Measurements from ENCODE around the gene ZC3H7A.
"Not testable (repeated sequence)": the region's sequence is repeated elsewhere in the genome, so short reads cannot be mapped to it uniquely, and the experiment has no call there.

ZC3H7A gene

DNA sequence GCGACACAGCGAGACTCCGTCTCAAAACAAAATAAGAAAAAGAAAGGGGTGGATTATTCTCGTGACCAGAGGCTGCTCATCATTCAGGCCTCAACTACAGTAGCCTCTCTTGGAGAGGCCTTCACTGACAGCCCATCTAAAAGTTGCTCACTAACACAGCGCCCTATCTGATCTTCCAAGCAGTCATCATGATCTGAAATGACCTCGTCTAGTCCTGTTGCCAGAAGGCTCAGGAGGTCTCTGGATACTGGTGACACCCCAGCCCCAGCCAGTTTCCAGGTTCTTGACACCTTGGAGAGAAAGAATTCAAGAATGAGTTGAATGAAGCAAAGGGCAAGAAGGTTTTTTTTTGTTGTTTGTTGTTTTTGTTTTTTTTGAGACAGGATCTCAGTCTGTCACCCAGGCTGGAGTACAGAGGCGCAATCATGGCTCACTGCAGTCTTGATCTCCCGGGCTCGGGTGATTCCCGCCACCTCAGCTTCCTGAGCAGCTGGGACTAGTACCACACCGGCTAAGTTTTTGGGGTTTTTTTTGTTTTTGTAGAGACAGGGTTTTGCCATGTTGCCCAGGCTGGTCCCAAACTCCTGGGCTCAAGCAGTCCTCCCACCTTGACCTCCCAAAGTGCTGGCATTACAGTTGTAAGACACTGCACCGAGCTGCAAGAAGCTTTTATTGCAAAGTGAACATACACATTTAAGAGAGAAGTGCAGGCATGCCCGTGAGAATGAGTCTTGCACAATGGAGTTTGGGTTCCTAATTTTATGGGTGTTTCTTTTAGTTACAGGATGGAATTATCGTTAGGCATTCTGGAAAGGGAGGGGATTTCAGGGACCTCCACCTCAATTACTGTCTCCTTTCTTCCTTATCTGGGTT, 2.7 kb upstream of the ZC3H7A start:
- no peak for DNase-seq

DNA sequence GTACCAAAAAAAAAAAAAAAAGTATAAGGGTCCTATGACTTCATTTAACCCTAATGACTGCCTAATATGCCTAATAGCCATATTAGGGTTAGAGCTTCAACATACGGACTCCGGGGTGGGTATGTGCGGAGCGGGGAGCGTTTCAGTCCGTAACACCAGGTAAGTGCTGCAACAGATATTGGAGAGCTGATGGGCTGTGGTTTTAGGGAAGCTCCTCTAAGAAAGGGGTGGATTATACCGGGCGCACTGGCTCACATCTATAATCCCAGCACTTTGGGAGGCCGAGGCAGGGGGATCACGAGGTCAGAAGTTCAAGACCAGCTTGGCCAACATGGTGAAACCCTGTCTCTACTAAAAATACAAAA, 1.9 kb upstream of the ZC3H7A start:
- no peak for DNase-seq

DNA sequence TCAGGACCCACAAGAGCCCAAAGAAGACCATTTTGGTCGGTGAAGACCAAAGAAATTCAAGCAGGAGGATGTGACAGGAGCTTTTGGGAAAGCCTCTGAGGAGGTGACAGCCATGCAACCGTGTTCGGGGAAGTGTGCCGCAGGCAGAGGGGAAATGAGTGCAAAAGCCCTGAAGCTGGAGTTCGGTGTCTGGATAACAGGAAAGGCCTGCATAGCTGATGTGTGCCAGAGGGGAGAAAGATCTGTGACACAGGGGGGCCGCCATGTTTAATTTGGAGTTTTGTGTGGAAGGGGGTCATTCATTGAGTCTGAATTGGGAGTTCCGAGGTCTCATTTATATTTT, 870 bp upstream of the ZC3H7A start:
- peak; percentile 7 for DNase-seq

DNA sequence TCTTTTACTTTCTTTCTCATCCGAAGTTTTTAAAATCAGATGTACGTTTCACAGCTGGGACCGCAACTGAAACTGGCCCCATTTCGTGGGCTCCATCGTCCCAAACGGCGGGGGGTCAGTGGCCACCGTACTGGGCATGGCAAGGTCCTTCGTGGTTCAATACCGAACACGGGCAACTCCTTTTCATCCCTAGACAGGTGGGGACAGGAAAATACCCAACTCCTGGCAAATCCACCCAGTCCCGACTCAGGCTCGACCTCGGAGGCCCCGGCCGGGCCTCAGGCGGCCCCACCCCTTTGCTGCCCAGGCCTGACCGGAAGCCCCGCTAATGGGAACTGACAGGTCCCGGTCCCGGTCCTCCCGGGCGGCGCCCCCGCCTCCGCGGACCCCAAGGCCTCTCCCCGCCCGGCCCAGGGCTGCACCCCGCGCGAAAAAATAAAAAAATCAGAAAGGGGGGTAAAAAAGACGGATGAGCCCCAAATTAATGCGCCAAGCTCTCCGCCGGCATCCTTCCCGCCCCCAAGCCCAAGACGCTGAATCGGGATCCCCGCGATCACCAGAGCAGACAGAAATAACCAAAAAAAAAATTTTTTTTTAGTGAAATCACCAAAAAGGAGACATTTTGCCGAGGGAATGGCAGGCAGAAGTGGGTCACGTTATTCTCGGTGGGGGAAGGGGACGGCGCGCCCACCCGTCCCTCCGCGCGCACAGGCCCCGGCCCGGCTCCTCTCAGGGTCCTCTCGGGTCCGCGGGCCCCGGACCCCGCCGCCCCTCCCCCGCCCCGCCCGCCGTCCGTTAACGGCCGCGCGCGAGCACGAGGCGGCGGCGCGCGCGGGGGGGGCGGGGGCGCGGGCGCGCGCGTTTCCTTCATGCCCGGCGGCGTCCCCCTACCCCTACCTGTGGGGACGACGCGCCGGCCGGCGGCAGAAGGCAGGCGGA, 562 bp downstream of the ZC3H7A start:
- DNase-seq = peak; percentile 30

DNA sequence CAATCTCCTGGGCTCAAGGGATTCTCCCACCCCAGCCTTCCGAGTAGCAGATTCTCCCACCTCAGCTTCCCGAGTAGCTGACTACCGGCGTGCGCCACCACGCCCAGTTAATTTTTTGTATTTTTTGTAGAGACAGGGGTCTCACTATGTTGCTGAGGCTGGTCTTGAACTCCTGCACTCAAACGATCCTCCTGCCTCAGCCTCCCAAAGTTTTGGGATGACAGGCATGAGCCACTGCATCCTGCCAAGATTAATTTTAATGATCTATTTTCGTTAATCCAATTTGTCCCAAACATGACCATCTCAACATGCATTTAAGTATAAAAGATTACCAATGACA, 1.2 kb downstream of the ZC3H7A start:
- DNase-seq = no peak

DNA sequence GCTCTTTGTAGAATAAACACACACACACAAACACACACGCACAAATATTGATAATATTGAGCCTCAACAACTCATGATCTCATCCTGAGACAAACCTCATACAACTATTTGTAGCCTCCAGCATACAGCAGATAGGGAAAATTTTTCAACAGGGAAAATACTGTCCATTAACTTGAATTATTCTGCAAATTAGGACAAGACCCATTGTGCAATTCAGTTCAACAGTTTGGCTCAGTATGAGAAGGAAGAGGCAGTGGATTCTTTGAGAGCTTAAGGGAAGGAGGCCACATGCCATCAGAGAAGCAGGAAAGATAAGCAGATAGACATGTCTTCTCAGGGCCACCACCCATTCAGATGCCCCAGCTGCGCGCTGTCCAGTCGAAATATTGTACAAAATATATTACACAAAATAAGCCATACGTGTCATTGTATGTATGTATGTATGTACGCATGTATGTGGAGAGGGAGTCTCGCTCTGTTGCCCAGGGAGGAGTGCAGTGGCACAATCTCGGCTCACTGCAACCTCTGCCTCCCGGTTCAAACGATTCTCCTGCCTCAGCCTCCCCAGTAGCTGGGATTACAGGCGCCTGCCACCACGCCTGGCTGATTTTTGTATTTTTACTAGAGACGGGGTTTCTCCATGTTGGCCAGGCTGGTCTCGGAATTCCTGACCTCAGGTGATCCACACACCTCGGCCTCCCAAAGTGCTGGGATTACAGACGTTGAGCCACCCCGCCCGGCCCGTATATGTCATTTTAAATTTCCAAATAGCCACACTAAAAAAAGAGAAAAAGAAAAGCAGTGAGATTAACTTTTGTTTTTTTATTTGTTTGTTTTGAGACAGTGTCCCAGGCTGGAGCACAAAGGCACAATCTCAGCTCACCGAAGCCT, 1.8 kb downstream of the ZC3H7A start:
- DNase-seq = peak; percentile 12

DNA sequence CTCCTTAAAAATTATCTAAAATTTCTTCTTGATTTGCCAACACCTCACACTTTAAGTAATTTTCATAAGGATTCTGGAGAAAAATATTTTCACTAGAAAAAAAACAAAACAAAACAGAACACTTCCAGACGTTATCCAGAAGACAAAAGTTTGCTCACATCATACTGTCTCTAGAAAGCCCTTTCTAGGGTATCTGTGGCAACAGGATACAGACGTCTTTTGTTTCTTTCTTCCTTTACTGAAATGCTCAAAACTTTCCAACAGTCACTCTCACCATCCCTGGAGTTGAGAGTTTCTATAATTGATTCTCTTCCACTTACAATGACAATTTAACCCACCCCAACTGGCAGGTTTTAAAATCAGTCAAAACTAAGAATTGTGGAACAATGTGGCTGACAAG, 2.6 kb downstream of the ZC3H7A start:
- no peak for DNase-seq

DNA sequence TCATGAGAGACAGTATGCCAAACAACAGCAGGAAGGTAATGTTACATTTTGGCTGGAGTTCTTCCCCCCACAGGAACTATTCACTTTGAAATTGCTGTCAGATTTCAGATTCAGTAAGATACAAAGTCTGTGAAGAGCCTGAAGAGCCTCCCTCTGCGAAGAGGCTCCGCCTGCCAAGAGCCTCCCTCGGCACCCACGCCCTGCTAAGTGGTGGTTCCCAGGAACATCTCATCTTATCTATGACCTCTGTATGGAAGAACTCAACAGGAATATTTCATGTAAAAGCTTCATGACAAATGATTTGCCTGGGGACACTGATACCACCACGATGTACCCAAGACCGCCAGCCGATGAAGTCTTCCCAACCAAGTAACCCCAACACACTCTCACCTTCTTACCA, 3.2 kb downstream of the ZC3H7A start:
- no peak for DNase-seq

DNA sequence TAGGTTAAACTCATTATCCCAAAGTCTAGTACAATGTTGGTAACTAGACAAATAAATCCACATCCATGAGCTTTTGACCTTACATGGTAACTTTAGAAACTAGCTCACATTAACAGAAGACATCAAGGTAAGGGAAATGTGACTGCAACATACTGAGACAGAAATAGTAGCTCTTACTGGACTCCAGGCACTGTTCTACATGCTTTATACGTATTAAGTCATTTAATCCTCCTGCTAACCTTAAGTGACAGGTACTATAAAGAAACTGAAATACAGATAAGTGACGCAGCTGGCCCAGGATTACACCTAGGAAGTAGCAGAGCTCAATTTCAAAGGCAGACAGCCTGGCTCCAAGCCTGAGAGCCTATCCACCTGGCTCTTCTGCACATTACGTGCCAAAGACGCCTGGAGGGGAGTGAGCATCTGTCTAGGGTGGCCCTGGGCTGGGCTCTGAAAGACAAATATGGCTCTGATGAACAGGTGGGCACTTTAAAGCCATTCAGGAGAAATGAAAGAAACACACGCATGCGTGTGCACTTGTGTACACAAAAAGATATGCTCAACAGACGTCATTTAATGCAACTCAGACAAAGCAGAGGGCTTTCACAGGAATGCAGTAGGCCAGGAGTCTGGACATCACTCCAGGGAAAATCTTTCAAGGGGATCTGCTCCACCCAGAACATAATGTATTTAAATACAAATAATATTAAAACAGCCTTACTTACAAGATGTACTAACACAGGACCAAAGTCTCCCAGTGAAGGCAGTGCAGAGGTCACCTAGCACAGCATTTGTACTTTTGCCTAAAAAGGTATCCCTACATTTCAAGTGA, 4.4 kb downstream of the ZC3H7A start:
- no peak for DNase-seq

DNA sequence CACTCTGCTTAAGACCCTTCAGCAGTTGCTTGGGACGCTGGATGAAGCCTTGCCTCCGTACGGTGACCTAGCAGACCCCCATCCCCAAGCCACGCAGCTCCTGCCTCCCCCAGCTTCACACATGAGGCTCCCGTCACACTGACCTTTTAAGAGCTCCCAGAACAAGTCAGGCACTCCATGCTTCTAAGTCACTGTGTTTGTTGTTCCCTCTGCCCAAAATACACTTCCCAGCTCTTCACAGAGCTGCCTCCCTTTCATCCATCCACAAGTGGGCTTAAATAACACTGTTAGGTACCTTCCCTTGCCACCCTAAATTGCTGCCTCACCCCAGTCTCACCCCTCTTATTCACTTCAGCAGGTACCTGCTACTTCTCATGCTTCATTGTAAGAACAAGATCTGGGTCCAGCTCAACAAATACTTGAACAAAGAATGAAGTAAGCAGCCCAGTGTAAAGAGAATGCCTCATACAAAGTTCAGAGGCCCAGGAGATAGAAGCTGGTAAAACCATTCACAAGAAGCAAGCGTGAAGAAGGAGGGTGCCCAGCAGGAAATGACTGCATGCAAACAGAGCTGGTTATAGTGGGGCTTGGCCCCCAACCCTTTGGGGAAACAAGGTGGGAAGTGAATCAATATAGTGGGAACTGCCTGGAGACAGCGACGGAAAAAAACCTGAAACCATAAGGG, 5.8 kb downstream of the ZC3H7A start:
- DNase-seq = no peak

DNA sequence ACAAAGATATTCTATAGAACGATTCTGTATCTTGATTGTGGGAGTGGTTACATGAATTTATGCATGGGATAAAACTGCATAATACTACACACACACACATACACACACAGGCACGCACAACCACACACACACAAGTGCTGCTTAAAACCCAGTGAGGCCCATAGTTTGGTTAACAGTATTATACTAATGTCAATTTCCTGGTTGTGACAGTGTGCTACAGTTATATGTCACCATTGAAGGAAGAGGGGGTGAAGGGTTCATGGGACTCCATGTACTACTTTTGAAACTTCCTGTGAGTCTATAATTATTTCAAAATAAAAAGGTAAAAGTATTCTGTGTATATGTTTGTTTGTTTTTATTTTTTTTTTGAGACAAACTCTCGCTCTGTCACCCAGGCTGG, 8.1 kb downstream of the ZC3H7A start:
- no peak for DNase-seq

DNA sequence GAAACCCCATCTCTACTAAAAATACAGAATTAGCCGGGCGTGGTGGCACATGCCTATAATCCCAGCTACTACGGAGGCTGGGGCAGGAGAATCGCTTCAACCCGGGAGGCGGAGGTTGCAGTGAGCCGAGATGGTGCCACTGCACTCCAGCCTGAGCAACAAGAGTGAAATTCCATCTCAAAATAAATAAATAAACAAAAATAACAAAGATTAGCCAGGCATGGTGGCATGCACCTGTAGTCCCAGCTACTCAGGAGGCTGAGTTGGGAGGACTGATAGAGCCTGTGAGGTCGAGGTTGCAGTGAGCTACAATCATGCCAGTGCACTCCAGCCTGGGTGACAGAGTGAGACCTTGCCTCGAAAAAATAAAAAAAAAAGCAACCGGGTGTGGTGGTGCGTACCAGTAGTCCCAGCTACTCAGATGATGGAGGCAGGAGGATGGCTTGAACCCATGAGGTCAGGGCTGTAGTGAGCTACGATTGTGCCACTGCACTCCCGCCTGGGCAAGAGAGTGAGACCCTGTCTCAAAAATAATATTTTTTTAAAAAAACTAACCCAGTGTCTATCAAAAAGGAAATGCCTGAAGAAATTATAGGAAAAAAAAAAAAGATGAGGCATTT, 12.0 kb downstream of the ZC3H7A start:
- not testable (repeated sequence) for DNase-seq

DNA sequence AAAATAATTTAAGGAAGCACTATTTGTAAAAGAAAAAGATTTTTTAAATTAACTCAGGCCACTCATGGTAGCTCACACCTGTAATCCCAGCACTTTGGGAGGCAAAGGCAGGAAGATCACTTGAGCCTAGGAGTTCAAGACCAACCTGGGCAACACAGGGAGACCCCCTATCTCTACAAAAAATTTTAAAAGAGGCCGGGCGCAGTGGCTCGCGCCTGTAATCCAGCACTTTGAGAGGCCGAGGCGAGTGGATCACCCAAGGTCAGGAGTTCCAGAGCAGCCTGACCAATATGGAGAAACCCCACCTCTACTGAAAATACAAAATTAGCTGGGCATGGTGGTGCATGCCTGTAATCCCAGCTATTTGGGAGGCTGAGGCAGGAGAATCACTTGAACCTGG, 12.7 kb downstream of the ZC3H7A start:
- DNase-seq = not testable (repeated sequence)

DNA sequence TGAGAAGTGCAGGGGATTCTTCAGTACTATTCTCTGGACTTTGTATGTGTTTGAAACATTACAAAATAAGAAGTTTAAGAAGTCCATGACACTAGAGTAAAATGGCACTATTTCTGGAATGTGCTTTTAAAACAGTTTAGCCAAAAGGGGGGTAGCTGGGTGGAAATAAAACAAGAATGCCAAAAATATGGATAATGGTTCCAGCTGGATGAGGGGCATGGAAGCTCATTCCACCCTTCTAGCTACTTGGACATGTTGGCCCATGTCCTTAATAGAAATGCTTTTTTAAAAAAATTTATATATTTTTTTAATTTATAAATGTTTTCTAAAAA, 13.1 kb downstream of the ZC3H7A start:
- DNase-seq = peak; percentile 28

DNA sequence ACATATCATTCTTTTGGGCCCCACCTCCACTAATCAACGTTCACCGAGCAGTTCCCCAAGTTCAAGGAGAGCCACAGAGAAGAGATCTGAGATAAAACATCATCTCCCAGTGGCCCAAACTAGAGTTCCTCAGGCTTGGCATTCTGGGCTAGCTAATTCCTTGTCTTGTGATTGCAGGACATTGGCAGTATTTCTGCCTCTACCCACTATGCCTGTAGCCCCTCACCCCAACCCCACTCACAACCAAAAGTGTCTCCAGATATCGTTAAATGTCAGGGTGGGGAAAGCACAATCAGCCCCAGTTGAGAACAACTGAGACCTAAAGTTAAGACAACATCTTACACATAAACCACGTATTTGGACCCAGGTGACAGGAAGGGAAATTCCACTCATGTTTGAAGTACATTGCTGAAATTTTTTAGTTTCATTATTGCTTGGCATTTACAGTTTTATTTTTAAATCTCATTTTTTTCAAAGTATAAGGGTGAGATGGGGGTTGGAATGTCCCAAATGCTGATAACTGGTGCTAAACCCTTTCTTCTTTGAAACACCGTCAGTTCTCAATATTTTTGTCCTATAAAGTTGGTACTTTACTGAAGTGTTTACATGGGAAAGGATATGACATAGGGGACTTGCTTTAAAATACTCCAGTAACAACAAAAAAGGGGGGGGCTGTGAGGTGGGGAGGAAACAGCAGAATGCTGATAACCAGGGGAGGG, 13.6 kb downstream of the ZC3H7A start:
- peak; percentile 57 for DNase-seq

DNA sequence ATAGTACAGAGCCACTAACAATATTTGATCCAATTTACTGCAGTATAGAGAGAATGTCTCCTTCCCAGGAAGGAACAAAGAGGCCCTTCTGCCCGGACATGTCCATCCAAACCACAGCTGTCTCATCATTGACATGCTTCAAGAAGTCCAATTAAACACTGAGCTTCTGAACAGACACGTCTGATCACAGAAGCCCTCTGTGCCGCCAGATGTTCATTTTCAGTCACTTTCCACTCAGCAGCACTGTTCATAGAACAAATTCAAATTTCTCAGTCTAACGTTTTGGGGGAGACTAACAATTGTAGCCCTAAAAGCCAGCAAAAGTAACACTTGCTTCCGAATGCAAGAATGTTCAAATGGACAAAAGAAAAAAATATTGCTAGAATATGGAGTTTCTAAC, 15.3 kb downstream of the ZC3H7A start:
- DNase-seq = peak; percentile 14

DNA sequence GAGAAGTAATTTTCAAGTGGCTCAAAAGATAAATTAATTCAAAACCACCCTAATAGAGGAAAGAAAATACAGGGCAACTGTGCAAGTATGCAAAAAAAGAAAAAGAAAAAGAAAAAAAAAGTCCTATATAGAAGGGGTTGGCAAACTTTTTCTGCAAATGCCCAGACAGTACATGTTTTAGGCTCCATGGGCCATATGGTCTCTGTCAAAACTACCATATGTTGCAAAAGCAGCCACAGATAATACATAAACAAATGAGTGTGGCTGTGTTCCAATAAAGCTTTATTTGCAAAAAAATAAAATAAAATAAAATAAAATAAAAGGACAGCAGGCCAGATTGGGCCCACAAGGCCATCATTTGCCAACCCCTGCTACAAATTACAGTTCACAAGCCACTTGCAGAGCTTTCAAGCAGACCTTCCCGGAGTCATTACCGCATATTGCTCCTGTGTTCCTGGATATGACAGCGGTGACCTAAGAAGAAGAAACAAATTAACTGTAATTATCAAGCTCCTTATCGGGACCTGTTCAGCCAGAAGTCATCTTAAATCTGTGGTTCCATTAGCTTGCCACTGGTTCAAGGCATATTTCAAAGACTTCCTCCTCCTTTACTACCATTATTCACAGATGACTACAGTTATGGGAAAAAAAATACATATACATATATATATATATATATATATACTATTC, 15.9 kb downstream of the ZC3H7A start:
- DNase-seq = no peak

DNA sequence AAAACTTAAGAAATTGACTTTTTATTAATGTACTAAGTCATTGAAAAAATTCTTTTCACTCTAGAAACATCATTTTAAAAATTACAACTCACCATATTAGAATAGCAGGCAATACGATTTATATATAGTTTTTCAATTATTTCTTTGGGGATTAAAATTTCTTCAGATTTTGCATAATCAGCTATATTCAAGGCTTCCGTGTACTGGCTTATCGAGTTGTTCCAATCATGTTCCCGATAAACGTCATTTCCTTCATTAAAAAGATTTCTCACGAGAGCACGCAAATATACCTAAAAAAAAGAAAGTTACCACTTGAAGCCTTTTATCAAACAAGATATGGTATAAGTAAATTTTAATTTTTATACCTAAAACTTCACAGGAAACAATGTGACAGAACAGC, 18.0 kb downstream of the ZC3H7A start:
- DNase-seq = no peak

DNA sequence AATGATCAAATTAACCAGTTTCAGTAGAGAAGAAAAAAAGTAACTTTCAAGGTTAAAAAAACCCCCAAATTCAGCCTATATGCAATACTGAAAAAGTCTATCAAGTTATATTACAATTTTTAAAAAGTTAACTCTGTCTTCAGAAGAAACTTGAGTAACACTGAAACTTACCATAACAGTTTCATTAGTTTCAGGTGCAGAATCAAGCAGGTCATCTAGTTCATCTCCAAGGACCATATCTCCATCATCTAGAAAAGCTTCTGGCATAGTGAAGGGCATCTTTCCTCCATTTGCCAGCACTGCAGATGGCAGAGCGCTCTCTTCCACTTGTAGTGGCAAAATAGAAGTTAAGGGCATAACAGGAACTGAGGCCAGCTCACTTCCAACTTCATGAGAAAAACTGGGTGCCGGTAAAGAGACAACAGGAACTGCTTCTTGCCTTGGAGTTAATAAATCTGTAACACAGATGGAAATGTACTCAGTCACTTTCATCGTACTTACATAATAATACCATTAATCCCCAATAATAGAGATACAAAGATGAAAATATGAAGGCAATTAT, 22.9 kb downstream of the ZC3H7A start:
- no peak for DNase-seq

Data from fibroblast of skin of abdomen (primary cell).